Naive thymus-derived CD8-positive, alpha-beta T cell (primary cell): Measurements from ENCODE around the gene AGO1. TPM values are rescaled to one million over a fixed set of nuclear protein-coding genes. Genes with fewer than 3 reads are reported as not detected.
"Not testable (repeated sequence)": the region's sequence is repeated elsewhere in the genome, so short reads cannot be mapped to it uniquely, and the experiment has no call there.

ENCODE experiments used
- ATAC-seq, 2 donors: fragments of 150-1000 bp; cut with Tn5 transposase in 1 of 2; sonication (Bioruptor Pico), chemical (Tn5 transposase) in 1 of 2; 1 replicate in 1 of 2; 2 replicates in 1 of 2; pipeline ENCODE4 v1.10.0; 2021; ENCODE audit warnings: mild to moderate bottlenecking in 2 of 2, moderate library complexity in 2 of 2
- POLR2A ChIA-PET: fragments of 350-600 bp; sonication (Branson Sonifier 250); formaldehyde crosslinking; loops from one replicate; lab custom pipeline; 2021; ENCODE audit warnings: antibody characterized with exemption; lab: Charles Lee
- DNase-seq, 10 donors: peaks; one replicate each; pipeline versions ENCODE4 v3.0.0 to v3.0.0-alpha.2; 2020 to 2022
- H3K27ac Mint-ChIP-seq, 10 donors: one replicate each; pipeline ENCODE4 v1.8.0; 2020 to 2022; ENCODE audit warnings: mild to moderate bottlenecking in 10 of 10, mixed read lengths in 10 of 10, moderate library complexity in 4 of 10, inconsistent platforms in 1 of 10
- H3K27me3 Mint-ChIP-seq, 5 donors: one replicate each; pipeline ENCODE4 v1.8.0; 2021 to 2022; ENCODE audit warnings: mixed read lengths in 5 of 5
- H3K36me3 Mint-ChIP-seq, 3 donors: one replicate each; pipeline ENCODE4 v1.8.0; 2020 to 2022; ENCODE audit warnings: mixed read lengths in 3 of 3, mild to moderate bottlenecking in 2 of 3, inconsistent platforms in 1 of 3
- H3K4me1 Mint-ChIP-seq, 4 donors: one replicate each; pipeline ENCODE4 v1.8.0; 2021 to 2022; ENCODE audit warnings: mixed read lengths in 4 of 4
- H3K4me3 Mint-ChIP-seq, 10 donors: one replicate each; pipeline ENCODE4 v1.8.0; 2020 to 2022; ENCODE audit warnings: mild to moderate bottlenecking in 10 of 10, mixed read lengths in 10 of 10, moderate library complexity in 6 of 10, inconsistent platforms in 1 of 10
- H3K9me3 Mint-ChIP-seq, 9 donors: one replicate each; pipeline ENCODE4 v1.8.0; 2020 to 2022; ENCODE audit warnings: mixed read lengths in 9 of 9, mild to moderate bottlenecking in 3 of 9, inconsistent platforms in 1 of 9, moderate library complexity in 1 of 9
- polyA plus RNA-seq, 3 donors: library from polyadenylated mRNA; unstranded; fragments of 300-500 nt; fragmentation: Illumina TruSeq; gene quantifications; one replicate each; pipeline ENCODE4 v1.2.3, GENCODE V29; 2021
- total RNA-seq, 8 experiments: library from RNA in 2 of 8; stranded (reverse) in 2 of 8; gene quantifications; one replicate each; pipeline ENCODE4 v1.2.3 and lab custom pipeline; 2021 to 2026

AGO1 gene
- total and polyA plus RNA-seq, 5 experiments from 2014 or later: 6.1 to 28.3 (median 9.9) TPM

GRCh38 chr1:35852241-35852640, 30.8 kb upstream of the AGO1 start:
- DNase-seq: no peak
- Mint-ChIP-seq H3K27me3 (no peaks in the 10 kb centered on the region), H3K36me3 (peaks cover 0 to 45% (median 3%) of the 10 kb centered on the region in 3 donors), H3K27ac (no peak overlapping the region), H3K9me3 (no peaks in the 10 kb centered on the region), H3K4me1 (peaks cover 0 to 2% (median 0%) of the 10 kb centered on the region in 4 donors), H3K4me3 (no peak overlapping the region)
- ATAC-seq: no peak
- POLR2A ChIA-PET: no interaction called here

GRCh38 chr1:35854989-35855700, 27.9 kb upstream of the AGO1 start:
- DNase-seq (no peak), ATAC-seq (no peak)
- Mint-ChIP-seq H3K4me1 (no peaks in the 10 kb centered on the region), H3K4me3 (no peak overlapping the region), H3K27ac (peak overlapping the region in 1 of 10 donors; percentile 48), H3K36me3 (peaks cover 0 to 40% (median 3%) of the 10 kb centered on the region in 3 donors), H3K27me3 (peaks cover 0 to 3% (median 0%) of the 10 kb centered on the region in 5 donors), H3K9me3 (no peaks in the 10 kb centered on the region)
- POLR2A ChIA-PET: no interaction called here

- H3K9me3 Mint-ChIP-seq: no peaks in the 10 kb centered on the region
- POLR2A ChIA-PET: no interaction called here
- peaks cover 0 to 13% (median 4%) of the 10 kb centered on the region in 5 donors for H3K27me3 Mint-ChIP-seq
- H3K4me3 Mint-ChIP-seq: no peak overlapping the region
- no peak overlapping the region for H3K27ac Mint-ChIP-seq
- ATAC-seq: no peak
- H3K36me3 Mint-ChIP-seq: peaks cover 0 to 26% (median 0%) of the 10 kb centered on the region in 3 donors
- DNase-seq: no peak
- H3K4me1 Mint-ChIP-seq: no peaks in the 10 kb centered on the region
These were observed 26.0 kb upstream of the AGO1 start for GRCh38 chr1:35856964-35857363.

- peaks cover 0 to 13% (median 4%) of the 10 kb centered on the region in 5 donors for H3K27me3 Mint-ChIP-seq
- DNase-seq (no peak), ATAC-seq (no peak)
- H3K27ac Mint-ChIP-seq: no peak overlapping the region
- H3K36me3 Mint-ChIP-seq: peaks cover 0 to 17% (median 0%) of the 10 kb centered on the region in 3 donors
- no peaks in the 10 kb centered on the region for H3K4me1 Mint-ChIP-seq
- H3K4me3 Mint-ChIP-seq: no peak overlapping the region
- POLR2A ChIA-PET: no interaction called here
- H3K9me3 Mint-ChIP-seq: no peaks in the 10 kb centered on the region
These were observed 25.2 kb upstream of the AGO1 start for GRCh38 chr1:35857830-35858229.

GRCh38 chr1:35860696-35861095, 22.3 kb upstream of the AGO1 start:
- DNase-seq (no peak), ATAC-seq (no peak)
- H3K4me3 Mint-ChIP-seq: no peak overlapping the region
- H3K36me3 Mint-ChIP-seq: no peaks in the 10 kb centered on the region
- H3K27me3 Mint-ChIP-seq: peaks cover 0 to 13% (median 4%) of the 10 kb centered on the region in 5 donors
- POLR2A ChIA-PET: no interaction called here
- H3K27ac Mint-ChIP-seq: no peak overlapping the region
- H3K9me3 Mint-ChIP-seq: no peaks in the 10 kb centered on the region
- no peaks in the 10 kb centered on the region for H3K4me1 Mint-ChIP-seq

GRCh38 chr1:35863136-35863535, 19.9 kb upstream of the AGO1 start:
- Mint-ChIP-seq H3K4me1 (no peaks in the 10 kb centered on the region), H3K9me3 (no peaks in the 10 kb centered on the region), H3K36me3 (no peaks in the 10 kb centered on the region), H3K4me3 (no peak overlapping the region), H3K27me3 (peaks cover 0 to 13% (median 4%) of the 10 kb centered on the region in 5 donors), H3K27ac (no peak overlapping the region)
- DNase-seq (no peak), ATAC-seq (no peak)
- POLR2A ChIA-PET: no interaction called here

GRCh38 chr1:35863881-35864625, 19.0 kb upstream of the AGO1 start:
- ATAC-seq: no peak
- Mint-ChIP-seq H3K4me1 (no peaks in the 10 kb centered on the region), H3K9me3 (no peaks in the 10 kb centered on the region), H3K4me3 (no peak overlapping the region), H3K27ac (peak overlapping the region in 1 of 10 donors; percentile 2), H3K27me3 (peaks cover 0 to 13% (median 4%) of the 10 kb centered on the region in 5 donors), H3K36me3 (no peaks in the 10 kb centered on the region)
- no peak for DNase-seq
- POLR2A ChIA-PET: no interaction called here

GRCh38 chr1:35864813-35865212, 18.2 kb upstream of the AGO1 start:
- no peak for ATAC-seq
- H3K4me1 Mint-ChIP-seq: no peaks in the 10 kb centered on the region
- POLR2A ChIA-PET: no interaction called here
- H3K36me3 Mint-ChIP-seq: no peaks in the 10 kb centered on the region
- H3K27me3 Mint-ChIP-seq: peaks cover 0 to 13% (median 4%) of the 10 kb centered on the region in 5 donors
- no peak overlapping the region for H3K4me3 Mint-ChIP-seq
- no peak for DNase-seq
- no peak overlapping the region for H3K27ac Mint-ChIP-seq
- no peaks in the 10 kb centered on the region for H3K9me3 Mint-ChIP-seq

GRCh38 chr1:35866991-35867390, 16.0 kb upstream of the AGO1 start:
- H3K27me3 Mint-ChIP-seq: peaks cover 0 to 3% (median 0%) of the 10 kb centered on the region in 5 donors
- POLR2A ChIA-PET: no interaction called here
- no peaks in the 10 kb centered on the region for H3K9me3 Mint-ChIP-seq
- no peak for DNase-seq
- ATAC-seq: no peak
- H3K4me3 Mint-ChIP-seq: no peak overlapping the region
- H3K4me1 Mint-ChIP-seq: no peaks in the 10 kb centered on the region
- H3K36me3 Mint-ChIP-seq: no peaks in the 10 kb centered on the region
- peak overlapping the region in 1 of 10 donors; percentile 35 for H3K27ac Mint-ChIP-seq

- H3K4me3 Mint-ChIP-seq, H3K36me3 Mint-ChIP-seq, H3K27ac Mint-ChIP-seq, ATAC-seq, H3K27me3 Mint-ChIP-seq, H3K9me3 Mint-ChIP-seq, DNase-seq, H3K4me1 Mint-ChIP-seq: not testable (repeated sequence)
- POLR2A ChIA-PET: interaction anchor here (0.7 kb wide), 1 partner anchor 22 kb away, joined by 3 read pairs; no protein-coding TSS in a partner anchor
These were observed 13.6 kb upstream of the AGO1 start for GRCh38 chr1:35869245-35869950.

GRCh38 chr1:35870651-35871309, 12.2 kb upstream of the AGO1 start:
- Mint-ChIP-seq H3K9me3 (no peaks in the 10 kb centered on the region), H3K27me3 (peaks cover 0 to 1% (median 0%) of the 10 kb centered on the region in 5 donors), H3K4me3 (no peak overlapping the region), H3K4me1 (no peaks in the 10 kb centered on the region), H3K27ac (no peak overlapping the region), H3K36me3 (peaks cover 0 to under 1% (median 0%) of the 10 kb centered on the region in 3 donors)
- POLR2A ChIA-PET: no interaction called here
- DNase-seq: no peak
- ATAC-seq: no peak

GRCh38 chr1:35873243-35873750, 9.7 kb upstream of the AGO1 start:
- no peak overlapping the region for H3K27ac Mint-ChIP-seq
- no peak for DNase-seq
- H3K36me3 Mint-ChIP-seq: peaks cover 0 to 2% (median 0%) of the 10 kb centered on the region in 3 donors
- H3K4me3 Mint-ChIP-seq: no peak overlapping the region
- no peaks in the 10 kb centered on the region for H3K4me1 Mint-ChIP-seq
- POLR2A ChIA-PET: interaction anchor here (0.8 kb wide), 1 partner anchor 58 kb away, joined by 3 read pairs; the partner anchor contains the start of gene AGO3
- no peak for ATAC-seq
- peaks cover 0 to 3% (median 0%) of the 10 kb centered on the region in 5 donors for H3K27me3 Mint-ChIP-seq
- no peaks in the 10 kb centered on the region for H3K9me3 Mint-ChIP-seq
